ENCODE data around the gene WDR31. TPM values are rescaled to one million over a fixed set of nuclear protein-coding genes. Genes with fewer than 3 reads are reported as not detected.

Gene WDR31
- polyA plus RNA-seq, 1 experiment, result 0.97 TPM

DNA sequence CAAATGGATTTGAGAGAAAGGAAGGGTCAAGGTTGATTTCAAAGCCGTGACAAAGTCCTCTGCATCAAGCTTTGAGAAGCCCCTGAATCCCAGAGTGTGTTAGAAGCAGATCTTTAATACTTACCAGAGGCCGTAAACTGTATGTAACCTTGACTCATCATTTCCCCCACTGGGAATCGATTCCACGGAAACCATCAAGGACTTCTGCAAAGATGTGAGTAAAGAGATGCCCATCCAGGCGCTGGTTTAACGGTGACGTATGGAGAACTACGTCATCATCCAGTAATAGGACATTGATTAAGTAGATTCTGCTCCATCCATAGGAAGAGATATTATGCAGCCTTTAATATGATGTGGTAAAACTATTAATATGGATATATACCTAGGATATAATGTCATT is 38.5 kb downstream of the WDR31 start:
- Histone ChIP-seq H3K27me3 (ENCODE audit: control insufficient read depth, insufficient read depth, low read length) (peaks cover 33% of the 10 kb centered on the region), H3K27ac (ENCODE audit: low read depth, low read length) (no peak overlapping the region), H3K4me3 (ENCODE audit: low read depth, low read length) (no peak overlapping the region), H3K9me3 (ENCODE audit: control insufficient read depth, insufficient read depth, low read length) (peaks cover 2% of the 10 kb centered on the region; the same call in 1 of the 2 replicates)
- no peak for DNase-seq (ENCODE audit: low read depth, low spot score)
- POLR2A ChIA-PET, result no interaction called here
- TF ChIP-seq, protein P1, sequence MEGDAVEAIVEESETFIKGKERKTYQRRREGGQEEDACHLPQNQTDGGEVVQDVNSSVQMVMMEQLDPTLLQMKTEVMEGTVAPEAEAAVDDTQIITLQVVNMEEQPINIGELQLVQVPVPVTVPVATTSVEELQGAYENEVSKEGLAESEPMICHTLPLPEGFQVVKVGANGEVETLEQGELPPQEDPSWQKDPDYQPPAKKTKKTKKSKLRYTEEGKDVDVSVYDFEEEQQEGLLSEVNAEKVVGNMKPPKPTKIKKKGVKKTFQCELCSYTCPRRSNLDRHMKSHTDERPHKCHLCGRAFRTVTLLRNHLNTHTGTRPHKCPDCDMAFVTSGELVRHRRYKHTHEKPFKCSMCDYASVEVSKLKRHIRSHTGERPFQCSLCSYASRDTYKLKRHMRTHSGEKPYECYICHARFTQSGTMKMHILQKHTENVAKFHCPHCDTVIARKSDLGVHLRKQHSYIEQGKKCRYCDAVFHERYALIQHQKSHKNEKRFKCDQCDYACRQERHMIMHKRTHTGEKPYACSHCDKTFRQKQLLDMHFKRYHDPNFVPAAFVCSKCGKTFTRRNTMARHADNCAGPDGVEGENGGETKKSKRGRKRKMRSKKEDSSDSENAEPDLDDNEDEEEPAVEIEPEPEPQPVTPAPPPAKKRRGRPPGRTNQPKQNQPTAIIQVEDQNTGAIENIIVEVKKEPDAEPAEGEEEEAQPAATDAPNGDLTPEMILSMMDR (IDR thresholded peaks at IDR 0.05; ENCODE audit: low read depth, low read length), result no peak
- CTCF ChIA-PET, result no interaction called here

- peaks cover 2% of the 10 kb centered on the region; the same call in 1 of the 2 replicates for H3K9me3 ChIP-seq (ENCODE audit: control insufficient read depth, insufficient read depth, low read length)
- CTCF ChIA-PET, result no interaction called here
- no peak overlapping the region for H3K27ac ChIP-seq (ENCODE audit: low read depth, low read length)
- TF ChIP-seq, protein P1 (IDR thresholded peaks at IDR 0.05; ENCODE audit: low read depth, low read length), result no peak
- no peak overlapping the region for H3K4me3 ChIP-seq (ENCODE audit: low read depth, low read length)
- H3K27me3 ChIP-seq (ENCODE audit: control insufficient read depth, insufficient read depth, low read length), result peaks cover 31% of the 10 kb centered on the region
- POLR2A ChIA-PET, result interaction anchor here (0.7 kb wide), 1 partner anchor 110 kb away, joined by 3 read pairs; the partner anchor contains the start of genes C9orf43 and POLE3
- DNase-seq (ENCODE audit: low read depth, low spot score), result no peak
These were observed 40.2 kb downstream of the WDR31 start for GRCh38 chr9:113299800-113300292.

GRCh38 chr9:113298924-113299770 is 40.9 kb downstream of the WDR31 start:
- DNase-seq (ENCODE audit: low read depth, low spot score), result no peak
- H3K9me3 ChIP-seq (ENCODE audit: control insufficient read depth, insufficient read depth, low read length), result peaks cover 2% of the 10 kb centered on the region; the same call in 1 of the 2 replicates
- POLR2A ChIA-PET, result interaction anchor here (0.7 kb wide), 1 partner anchor 111 kb away, joined by 3 read pairs; the partner anchor contains the start of genes C9orf43 and POLE3
- no peak overlapping the region for H3K4me3 ChIP-seq (ENCODE audit: low read depth, low read length)
- TF ChIP-seq, protein P1 (IDR thresholded peaks at IDR 0.05; ENCODE audit: low read depth, low read length), result no peak
- CTCF ChIA-PET, result no interaction called here
- H3K27me3 ChIP-seq (ENCODE audit: control insufficient read depth, insufficient read depth, low read length), result peaks cover 27% of the 10 kb centered on the region
- no peak overlapping the region for H3K27ac ChIP-seq (ENCODE audit: low read depth, low read length)

- CTCF ChIA-PET, result no interaction called here
- Histone ChIP-seq H3K27ac (ENCODE audit: low read depth, low read length) (no peak overlapping the region), H3K27me3 (ENCODE audit: control insufficient read depth, insufficient read depth, low read length) (peaks cover 27% of the 10 kb centered on the region), H3K9me3 (ENCODE audit: control insufficient read depth, insufficient read depth, low read length) (peaks cover 2% of the 10 kb centered on the region; the same call in 1 of the 2 replicates), H3K4me3 (ENCODE audit: low read depth, low read length) (no peak overlapping the region)
- no peak for DNase-seq (ENCODE audit: low read depth, low spot score)
- TF ChIP-seq, protein P1 (IDR thresholded peaks at IDR 0.05; ENCODE audit: low read depth, low read length), result no peak
- POLR2A ChIA-PET, result no interaction called here
These were observed 41.8 kb downstream of the WDR31 start for GRCh38 chr9:113298311-113298710.

Measured in AG04450 (cell line).